NCI-H446 treated with DMSO at 0.1 percent for 48 hours (cell line): Measurements from ENCODE around the gene RAX.

Source experiments
- DNase-seq: peaks from one replicate; lab custom pipeline; 2025; lab: John Stamatoyannopoulos, UW

Gene RAX

DNA sequence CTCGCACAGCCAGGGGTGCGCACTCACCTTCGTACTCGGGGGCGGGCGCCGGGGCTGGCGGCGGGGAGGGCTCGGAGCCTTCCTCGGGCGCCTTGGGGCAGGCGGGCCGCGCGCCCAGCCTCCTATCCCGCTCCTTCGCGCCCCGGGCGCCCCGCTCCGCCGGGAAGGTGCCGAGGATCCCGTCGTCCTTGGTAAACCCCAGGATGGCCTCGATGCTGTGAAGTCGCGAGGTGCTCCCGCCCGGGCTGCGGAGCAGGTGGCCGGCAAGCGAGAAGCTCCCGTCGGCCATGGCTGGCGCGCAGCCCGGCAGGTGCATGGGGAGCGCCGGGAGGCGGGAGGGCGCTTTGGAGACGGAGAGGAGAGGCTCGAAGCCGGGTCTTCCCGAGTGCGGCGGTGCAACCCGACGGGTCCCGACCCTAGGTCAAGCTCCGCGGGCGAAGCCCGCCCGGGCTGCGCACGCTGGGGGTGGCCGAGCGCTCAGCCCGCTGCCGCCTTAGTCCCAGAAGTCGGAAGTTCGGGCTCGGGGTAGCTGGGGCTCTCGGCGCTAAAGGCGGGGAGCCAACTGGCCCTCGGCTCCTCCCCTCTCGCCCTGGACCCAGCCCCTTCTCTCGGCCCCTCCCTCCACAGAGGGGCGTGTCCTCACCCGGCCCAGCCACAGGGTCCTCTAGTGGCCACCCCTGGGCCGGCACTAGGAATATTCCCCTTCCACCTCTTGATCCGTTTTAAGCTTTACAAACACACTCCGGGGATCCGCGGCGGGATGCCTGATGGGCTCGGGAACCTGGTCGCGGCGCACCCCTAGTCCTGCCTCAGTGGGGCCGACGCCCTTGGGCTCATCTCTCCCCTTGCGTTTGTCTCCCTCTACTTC is at the start of gene RAX:
Gene RAX (minus strand): TSS at position 564 of the 868 bp plus-strand sequence. CDS start 248 bp downstream, at position 316.
- DNase-seq, result no peak

DNA sequence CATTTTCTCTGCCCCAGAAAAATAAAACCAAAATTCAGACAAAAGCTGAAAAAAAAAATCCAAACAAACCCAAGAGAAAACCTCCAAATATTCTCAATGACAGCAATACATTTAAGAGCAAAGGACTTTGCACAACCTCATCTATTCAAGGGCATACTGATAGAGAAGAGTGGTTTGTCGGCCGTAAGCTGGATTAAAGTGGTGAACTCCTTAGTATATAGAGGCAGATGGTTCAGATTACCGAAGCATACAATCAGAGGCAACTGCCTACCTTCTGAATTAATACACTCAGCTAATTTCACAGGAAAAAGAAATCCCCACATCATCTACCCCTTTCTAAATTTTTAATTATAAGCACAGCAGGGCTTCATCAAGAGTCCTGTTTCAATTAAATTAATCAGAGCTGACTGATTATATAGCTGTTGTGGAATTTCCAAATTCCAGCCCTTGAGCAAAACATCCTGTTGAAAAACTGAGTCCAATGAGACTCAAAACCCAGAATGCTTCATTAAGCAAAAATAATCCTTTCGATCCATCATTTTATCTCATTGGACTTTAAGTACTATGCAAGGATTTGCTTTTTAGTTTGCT is 45.3 kb upstream of the RAX start, which contains the start of gene CPLX4:
Gene CPLX4 (minus strand): TSS at position 190 of the 591 bp plus-strand sequence. CDS start 187 bp downstream, at position 3.
- no peak for DNase-seq

DNA sequence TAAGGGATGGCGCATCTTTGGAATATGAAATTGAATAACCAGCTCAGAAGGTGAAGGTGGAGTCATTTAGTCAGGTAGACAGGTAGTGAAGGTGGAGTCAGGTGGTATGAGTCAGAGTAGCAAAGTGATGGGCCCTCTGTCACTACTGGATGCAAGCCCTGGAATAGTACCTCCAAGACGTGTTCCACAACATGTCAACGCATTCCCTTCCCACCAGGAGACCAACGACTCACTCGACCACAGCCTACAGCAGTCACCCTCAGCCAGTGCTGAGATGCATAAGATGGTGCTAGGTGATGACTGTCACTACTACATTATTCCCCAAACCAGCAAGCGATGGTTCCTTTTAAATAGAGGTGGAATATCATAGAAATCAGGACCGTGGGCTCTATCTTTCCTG is 38.4 kb upstream of the RAX start:
- no peak for DNase-seq

DNA sequence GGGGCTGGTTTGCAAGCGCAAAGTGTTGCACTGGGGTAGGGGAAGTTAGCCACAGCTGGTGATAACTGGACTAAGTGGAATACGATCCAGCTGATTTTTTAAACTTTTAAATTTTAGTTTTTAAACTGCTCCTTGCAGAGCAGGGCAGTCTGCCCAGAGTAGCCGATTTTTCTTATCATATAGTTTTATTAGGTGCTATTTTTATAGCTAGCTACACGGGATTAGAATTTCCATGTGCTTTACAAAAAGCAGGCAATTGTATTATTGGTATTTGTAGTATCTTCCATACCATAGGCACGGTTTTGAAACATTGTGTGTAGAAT is 35.6 kb upstream of the RAX start:
- DNase-seq, result no peak

DNA sequence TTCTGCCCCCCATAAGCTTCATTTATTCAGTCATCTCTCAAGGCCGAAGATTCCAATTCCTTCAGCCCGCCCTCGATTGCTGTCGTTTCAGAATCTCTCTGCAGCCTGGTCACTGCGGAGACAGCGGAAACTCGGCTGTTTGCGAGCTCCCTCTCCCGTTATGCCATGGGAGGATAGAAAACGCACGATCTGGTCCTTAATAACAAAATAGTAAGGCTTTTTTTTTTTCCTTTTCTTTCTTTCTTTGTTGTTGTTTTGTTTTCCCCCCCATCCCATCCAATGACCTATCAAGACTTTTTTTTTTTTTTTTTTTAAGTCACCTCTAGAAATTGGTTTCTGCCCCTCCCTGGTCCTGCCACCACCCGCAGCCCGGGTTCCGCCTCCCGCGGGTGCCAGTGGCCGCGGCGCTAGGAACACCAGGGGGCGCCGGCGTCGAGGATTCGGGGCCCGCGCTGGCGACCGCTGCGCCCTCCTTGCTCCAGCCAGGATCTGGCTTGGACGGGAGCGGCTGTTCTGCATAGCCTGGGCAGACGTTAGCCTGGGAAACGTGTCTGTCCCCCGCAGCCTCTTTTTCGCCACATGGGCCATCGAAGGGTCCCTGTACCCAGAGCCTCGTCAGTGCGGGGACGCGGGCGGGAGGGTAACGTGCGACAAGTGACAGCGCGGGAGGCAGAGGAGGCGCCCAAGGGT is 35.1 kb upstream of the RAX start:
- DNase-seq, result peak; percentile 4

DNA sequence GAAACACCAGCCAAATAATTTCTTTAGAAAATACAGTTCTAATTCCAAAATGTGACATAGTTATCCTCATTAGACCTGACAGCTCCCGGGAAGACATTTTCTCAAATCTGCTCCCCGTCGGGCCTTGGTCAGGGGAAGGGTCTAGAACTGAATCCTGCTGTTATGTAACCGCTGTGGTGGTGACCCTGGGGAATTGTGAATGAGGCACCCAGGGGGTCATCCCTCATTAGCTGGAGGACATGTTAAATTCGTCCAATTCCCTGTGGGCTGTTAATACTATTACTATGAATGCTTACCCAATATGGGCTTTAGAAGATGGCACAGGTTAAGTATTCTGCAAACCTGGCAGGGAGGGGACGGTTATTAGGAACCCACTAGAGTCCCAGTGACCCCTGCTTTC is 33.4 kb upstream of the RAX start:
- no peak for DNase-seq

DNA sequence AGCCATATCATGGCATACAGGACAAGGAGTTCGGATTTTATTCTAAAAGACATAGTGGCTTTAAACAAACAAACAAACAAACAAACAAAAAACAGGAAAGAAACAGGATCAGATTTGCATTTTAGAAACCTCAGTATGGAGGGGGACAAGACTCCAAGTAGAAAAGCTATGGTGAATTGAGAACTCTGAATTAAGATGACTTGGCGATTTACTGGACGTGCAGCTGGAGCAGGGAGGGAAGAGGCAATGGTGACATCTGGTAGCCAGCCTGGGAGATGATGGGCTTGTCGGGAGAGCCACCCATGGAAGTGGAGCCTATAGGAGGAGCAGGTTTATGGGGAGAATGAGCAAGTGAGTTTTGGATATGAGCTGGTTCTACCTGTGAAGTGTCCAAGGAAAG is 32.0 kb upstream of the RAX start:
- DNase-seq, result no peak

DNA sequence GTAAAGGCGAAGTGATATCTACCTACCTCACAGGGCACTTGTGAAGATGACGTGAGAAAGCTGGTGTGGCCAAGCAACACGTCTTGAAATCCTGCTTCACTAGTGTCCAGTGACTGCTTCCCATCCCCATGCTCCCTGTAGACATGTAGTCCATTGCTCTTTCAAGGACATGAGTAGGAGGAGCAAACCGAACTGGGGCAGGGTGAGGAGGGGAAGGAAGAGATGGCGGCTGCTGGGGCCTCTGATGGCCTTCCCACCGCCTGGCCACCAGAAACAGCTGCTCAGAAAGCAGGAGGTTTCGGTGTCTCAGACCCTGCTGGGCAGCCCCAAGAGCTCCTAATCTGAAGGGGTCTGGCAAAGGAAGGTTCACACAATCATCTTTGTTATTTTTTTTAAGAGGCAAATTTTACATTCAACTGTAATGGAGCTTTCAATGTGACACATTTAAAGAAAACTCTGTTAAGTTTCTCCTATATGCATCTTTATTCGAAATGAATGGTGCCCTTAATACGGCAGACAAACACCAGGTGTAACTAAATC is 30.5 kb upstream of the RAX start:
- DNase-seq, result no peak

DNA sequence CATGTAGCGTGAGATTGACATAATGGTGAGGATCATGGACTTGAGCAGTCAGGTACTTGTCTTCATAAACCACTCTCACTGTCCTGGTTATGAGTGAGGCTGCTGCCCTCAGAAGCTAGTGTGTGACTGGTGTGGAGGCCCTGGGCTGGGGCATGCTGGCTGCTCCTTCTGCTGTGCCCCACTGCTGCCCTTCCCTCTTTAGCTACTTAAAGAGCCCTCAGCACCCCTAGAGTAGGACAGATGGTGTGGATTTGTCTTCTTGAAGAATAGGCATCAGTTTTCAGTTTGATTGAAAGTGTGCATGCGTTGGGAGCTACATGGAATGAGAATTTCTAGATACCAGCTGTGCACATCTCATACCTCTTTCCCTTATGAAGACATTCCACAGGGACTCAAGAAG is 29.8 kb upstream of the RAX start:
- DNase-seq, result no peak

DNA sequence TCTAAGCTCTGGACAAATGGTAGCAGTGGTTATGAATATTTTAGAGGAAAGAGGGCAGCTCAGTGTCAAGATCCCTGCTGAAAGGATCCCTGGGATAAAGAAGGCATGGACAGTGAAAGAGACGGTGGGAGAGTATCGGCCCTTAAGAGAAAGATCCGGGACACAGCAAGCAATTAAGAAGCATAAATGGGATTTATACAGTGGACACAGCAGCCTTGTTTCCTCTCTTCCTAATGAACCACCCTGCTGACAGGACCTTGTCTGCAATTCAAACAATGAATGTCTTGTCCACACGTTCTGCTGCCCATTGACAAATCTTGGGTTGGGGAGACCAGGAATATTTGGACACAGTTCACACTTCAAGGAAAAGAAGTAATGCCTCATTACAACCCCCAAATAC is 28.7 kb upstream of the RAX start:
- no peak for DNase-seq

DNA sequence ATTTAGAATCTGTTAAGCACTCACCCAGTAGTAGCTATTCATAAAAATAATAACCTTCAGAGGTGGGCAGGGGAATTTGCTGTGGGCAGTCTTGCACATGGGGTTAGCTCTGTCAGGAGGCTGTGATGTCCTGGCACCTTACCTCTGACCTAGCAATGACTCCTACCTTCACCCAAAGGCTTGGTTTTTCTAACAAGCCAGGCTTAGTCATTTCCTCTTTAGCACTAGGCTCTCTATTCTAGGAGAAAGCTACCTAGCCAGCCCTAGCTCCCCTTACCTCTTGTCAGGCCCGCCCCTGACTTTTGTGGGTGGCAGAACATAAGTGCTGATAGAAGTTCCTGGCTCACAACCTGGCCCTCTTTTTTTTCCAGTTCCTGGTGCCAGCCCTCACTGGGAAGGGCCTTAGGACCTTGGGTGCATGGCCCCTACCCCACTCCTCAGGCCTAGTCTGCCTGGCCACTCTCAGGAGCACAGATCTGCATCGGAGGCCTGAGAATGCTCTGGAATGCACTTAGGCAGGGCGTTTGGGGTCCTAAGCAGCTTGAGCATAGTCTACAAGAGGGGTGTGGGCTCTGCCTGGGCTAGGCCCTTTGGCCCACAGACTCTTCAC is 27.5 kb upstream of the RAX start:
- no peak for DNase-seq

DNA sequence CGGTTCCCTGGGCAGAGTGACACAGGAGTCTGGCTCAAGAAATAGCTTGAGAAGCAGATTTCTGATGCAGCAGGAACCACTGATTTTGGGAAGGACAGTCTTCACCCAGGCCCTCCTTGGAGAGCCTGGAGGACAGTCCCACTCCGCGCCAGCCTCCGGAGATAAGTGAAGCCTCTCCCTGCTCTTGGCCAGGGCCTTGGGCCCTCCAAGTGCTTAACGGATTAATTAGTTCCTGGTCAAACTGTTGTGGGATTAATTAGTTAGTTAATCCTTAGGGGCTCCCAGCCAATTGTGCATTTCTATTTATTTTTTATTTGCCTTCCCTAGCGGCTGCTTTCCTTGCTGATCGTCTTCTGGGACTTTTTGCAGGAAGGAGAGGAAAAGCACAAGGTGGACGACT is 25.6 kb upstream of the RAX start:
- DNase-seq, result no peak

DNA sequence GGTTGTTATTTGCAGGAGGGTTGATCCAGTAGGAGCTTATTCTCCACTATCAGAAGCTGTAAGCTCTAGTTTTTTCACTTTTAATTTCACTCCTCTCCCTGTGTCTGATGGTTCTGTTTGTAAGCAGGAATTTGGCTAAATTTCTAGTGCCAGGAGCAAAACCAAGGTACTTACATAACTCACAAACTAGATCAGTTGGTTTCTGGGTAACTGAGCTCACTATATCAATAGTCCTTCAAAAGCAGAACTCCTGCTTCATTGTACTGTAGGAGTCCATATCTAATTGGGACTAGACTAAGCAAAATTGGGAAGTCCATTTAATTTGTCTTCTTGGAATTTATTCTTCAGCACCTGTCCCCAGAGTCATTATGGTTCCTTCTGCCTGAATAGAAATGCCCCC is 20.1 kb upstream of the RAX start:
- no peak for DNase-seq

DNA sequence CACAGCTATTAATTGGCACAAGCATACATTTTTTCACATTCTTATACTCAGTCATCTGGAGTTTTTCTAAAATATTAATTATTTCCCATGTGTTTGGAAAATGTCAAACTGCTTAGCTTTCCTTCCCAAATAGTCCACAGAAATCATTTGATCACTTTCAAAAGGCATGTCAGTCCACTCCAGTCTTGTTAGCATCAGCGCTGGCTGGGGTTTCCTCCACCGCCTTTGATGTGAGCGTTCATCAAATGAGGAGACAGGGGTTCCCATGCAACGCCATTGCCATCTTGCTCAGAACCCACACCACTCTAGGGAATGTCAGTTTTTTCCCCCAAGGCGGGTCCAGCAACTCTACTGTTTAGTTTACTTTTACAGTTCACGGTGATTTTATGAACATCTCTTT is 13.1 kb upstream of the RAX start:
- DNase-seq, result no peak

DNA sequence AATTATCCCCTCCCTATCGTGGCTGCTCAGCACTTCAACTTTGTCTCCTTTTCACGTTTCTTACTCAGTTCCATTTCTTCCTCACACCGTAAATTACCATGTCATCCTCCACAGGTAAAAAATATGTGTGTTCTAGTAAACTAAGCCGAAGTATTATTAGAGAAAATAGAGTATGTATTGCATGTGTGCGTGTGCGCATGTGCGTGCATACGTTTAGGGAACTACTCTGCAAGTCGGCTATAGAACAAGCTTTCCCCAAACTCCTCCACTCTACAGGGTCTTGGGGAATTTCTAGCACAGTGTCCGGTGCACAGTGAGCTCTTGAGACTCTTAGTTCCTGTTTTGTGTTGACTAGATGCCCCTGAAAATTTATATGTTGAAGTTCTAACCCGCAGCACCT is 9.1 kb upstream of the RAX start:
- no peak for DNase-seq

DNA sequence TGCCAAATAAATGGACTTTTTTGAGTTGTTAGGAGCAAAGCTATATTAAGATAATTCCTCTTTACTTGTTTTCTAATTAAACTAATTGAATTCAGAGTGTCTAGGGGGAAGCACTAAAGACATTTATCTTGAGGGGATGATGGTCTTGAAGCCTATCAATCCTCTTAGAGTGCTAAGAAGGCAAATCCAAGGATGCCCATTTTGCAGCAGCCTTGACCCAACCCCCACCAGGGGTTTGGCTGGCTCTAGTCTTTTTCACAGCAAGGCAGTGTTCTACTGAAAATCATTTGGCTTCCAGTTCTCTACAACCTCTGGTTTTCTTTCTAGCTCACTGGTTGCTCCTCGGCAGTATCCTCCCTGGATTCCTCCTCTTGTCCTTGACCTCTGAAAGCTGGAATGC is 6.5 kb upstream of the RAX start:
- no peak for DNase-seq

DNA sequence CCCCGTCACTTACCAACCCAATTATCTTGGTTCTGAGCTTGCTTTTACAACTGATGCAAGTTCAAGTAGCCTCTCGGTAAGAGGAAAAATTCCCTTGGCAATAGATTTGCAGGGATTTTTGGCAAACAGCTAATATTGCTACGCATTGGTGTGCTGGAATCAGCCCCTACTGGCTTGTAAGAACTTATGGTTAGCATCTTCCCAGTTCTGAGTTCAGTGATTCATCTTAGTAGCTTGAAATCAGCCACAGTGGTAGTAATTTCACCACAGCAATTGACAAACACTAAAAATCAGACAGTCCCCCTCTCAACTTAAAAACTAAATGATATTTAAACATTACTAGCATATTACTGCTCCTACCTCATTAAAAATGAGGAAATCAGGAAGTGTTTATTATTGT is 5.9 kb upstream of the RAX start:
- no peak for DNase-seq

DNA sequence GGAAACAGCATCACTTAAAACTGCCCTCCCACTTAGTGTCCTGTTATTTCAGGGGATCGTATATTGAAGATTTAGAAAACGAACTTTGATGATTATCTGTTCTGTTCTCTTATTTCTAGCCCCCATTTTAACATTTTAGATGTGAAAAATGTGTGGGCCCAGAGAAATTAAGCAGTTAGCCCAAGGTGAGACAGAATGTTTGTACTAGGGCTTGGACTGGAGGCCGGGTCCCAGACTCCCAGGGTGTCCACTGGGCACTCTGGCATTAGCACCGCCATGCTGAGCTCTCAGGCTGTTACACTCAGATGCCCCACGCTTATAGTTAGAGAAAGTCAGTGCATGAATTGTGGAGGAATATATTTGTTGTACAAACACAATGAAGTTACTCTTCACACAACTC is 5.5 kb upstream of the RAX start:
- DNase-seq, result no peak

DNA sequence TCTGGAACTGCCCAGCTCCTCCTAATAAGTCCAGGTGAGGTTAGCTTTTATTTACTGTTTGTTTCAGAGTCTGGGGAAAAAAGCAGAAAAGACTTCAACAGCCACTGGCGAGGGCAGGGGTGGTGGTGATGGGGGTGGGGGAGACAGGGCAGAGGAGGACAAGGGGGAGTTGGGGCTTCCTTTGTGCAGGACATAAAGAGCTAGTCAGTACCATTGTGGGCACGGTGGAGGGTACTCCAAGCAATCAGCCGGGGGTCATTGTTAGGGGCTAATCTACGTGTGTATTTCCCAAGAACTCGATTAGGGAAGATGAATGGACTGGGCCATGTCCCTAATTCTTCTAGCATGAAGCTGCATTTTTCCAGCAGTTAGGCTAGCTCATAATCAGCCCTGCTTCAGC is 2.8 kb upstream of the RAX start:
- DNase-seq, result no peak

DNA sequence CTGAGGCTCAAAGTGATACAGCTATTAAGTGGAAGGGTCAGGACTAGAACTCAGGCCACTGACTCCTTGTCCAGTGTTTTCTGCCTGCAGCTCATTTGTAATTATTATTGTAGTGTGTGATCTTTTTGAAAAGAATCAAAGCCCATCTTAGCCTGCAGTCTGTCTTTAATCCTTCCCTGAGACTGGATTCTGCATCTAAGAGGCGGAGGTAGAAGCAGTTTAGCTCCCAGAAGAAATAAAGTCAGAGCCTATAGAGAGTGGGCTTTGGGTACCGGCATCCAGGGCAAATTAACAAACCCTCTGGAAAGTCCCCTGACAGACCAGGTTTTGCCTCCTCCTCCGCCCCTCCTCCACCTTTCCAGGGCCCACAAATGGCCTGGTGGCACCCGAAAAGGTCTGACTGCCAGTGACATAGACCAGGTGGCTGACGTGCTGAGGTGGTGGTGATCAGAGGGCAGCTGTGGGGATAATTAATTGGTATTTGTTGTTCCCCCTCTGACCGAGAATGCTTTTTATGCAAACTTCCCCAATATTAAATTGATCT is 2.2 kb upstream of the RAX start:
- DNase-seq, result no peak

DNA sequence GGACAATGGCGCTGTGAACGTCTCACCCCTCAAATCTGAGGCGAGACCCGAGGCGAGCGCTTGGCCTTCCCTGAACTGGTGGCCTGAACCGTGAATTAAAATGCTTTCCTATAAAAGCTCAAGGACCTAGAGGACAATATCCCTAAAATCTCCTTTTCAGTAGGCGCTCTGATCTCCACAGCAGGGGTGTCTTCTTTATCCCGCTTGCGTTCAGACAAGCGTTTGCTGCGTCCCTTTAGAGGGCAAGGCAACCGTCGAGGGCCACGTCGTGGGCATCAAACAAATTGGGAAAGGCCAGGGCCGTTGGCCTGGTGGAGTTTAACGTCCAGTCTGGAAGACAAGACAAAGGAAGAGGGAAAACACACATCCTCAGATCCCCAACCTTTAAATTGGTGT is 1.3 kb upstream of the RAX start:
- DNase-seq, result no peak
